ENCODE data around the gene PPP1R12A. TPM values are rescaled to one million over a fixed set of nuclear protein-coding genes. Genes with fewer than 3 reads are reported as not detected.

PPP1R12A gene
- total and polyA plus RNA-seq, 9 of the 15 experiments (the other 6 are each of a cell fraction or from before 2014, with no cell fraction given): 26.4 to 119 (median 53.3) TPM

DNA sequence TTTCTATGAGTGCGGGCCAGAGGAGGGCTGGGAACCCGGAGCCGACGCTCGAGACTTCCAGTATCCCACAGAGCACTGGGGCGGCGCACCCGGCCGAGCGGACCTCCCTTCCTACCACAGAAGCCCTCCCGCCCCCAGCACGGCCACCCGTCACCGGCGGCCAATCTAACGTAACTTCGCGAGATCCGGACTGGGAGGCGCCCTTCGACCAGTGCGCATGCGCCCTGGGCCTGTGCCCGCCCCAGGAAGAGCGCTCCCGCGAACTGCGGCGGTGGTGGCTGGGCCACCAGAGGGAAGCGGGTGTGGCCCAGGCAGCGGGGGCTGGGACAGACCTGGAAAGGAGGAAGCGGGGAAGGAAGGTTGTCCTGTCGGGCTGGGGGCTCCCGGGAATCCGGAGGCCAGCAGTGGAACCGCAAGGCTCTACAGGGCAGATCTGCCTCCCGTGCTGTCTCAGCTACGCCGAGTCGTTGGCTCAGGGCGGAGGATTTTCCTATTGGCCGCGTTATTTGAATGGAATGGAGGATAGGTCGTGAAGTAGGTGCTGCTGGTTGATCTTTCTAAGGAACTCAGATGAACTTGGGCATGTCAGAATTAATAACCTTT, at the start of gene PPP1R12A (continued):
- TF ChIP-seq, protein P1, sequence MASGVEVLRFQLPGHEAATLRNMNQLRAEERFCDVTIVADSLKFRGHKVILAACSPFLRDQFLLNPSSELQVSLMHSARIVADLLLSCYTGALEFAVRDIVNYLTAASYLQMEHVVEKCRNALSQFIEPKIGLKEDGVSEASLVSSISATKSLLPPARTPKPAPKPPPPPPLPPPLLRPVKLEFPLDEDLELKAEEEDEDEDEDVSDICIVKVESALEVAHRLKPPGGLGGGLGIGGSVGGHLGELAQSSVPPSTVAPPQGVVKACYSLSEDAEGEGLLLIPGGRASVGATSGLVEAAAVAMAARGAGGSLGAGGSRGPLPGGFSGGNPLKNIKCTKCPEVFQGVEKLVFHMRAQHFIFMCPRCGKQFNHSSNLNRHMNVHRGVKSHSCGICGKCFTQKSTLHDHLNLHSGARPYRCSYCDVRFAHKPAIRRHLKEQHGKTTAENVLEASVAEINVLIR (CRISPR knock-in tag; IDR thresholded peaks at IDR 0.05): no peak
- TF ChIP-seq SMARCA4 (IDR thresholded peaks at IDR 0.05) (peak; percentile 21; the same call in 1 of the 2 replicates), FOXM1 (IDR thresholded peaks at IDR 0.05; ENCODE audit: low read depth) (peak; percentile 75), FOXM1 (CRISPR knock-in tag; IDR thresholded peaks at IDR 0.05; ENCODE audit: low read depth) (no peak), DNMT1 (IDR thresholded peaks at IDR 0.05) (no peak), KDM4B (IDR thresholded peaks at IDR 0.05; ENCODE audit: borderline replicate concordance in 2 of 2, low read depth in 1 of 2) (peak in 1 of 2 experiments; percentile 18; a peak in 1 of 4 replicates), CHD1 (IDR thresholded peaks at IDR 0.05; ENCODE audit: low read length) (peak; percentile 77), SAFB2 (IDR thresholded peaks at IDR 0.05; ENCODE audit: borderline replicate concordance, low read depth, low read length, severe bottlenecking) (no peak), YBX1 (IDR thresholded peaks at IDR 0.05) (no peak), ZC3H11A (IDR thresholded peaks at IDR 0.05; ENCODE audit: low read depth, low read length) (no peak; the same call in 1 of the 2 replicates), POU5F1 (IDR thresholded peaks at IDR 0.05; ENCODE audit: borderline replicate concordance, low read depth, low read length, partially characterized antibody) (no peak), ETV6 (IDR thresholded peaks at IDR 0.05; ENCODE audit: borderline replicate concordance in 1 of 2, low read depth in 2 of 2, low read length in 1 of 2) (no peak), ETV6 (CRISPR knock-in tag; IDR thresholded peaks at IDR 0.05; ENCODE audit: borderline replicate concordance) (no peak), POLR2G (IDR thresholded peaks at IDR 0.05; ENCODE audit: low read depth, low read length) (peak; percentile 96), HDAC1 (IDR thresholded peaks at IDR 0.05) (peak in 1 of 2 experiments; percentile 15; a peak in 1 of 4 replicates), ZNF134 (CRISPR knock-in tag; conservative IDR thresholded peaks at IDR 0.05) (no peak), GTF2F1 (IDR thresholded peaks at IDR 0.05; ENCODE audit: low read depth, low read length) (no peak), RCOR1 (IDR thresholded peaks at IDR 0.05; ENCODE audit: borderline replicate concordance in 1 of 2, low read depth in 2 of 2, low read length in 2 of 2) (peak in 1 of 2 experiments; percentile 31; a peak in 1 of 4 replicates), NFATC3 (IDR thresholded peaks at IDR 0.05) (no peak), RBM15 (IDR thresholded peaks at IDR 0.05; ENCODE audit: insufficient read depth, low read length) (no peak), CEBPB (tag; IDR thresholded peaks at IDR 0.05) (no peak)
- TF ChIP-seq, protein P2, sequence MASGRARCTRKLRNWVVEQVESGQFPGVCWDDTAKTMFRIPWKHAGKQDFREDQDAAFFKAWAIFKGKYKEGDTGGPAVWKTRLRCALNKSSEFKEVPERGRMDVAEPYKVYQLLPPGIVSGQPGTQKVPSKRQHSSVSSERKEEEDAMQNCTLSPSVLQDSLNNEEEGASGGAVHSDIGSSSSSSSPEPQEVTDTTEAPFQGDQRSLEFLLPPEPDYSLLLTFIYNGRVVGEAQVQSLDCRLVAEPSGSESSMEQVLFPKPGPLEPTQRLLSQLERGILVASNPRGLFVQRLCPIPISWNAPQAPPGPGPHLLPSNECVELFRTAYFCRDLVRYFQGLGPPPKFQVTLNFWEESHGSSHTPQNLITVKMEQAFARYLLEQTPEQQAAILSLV (tag; IDR thresholded peaks at IDR 0.05): no peak
- TF ChIP-seq, protein P3, sequence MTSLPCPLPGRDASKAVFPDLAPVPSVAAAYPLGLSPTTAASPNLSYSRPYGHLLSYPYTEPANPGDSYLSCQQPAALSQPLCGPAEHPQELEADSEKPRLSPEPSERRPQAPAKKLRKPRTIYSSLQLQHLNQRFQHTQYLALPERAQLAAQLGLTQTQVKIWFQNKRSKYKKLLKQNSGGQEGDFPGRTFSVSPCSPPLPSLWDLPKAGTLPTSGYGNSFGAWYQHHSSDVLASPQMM (CRISPR knock-in tag; IDR thresholded peaks at IDR 0.05): no peak
- TF ChIP-seq, protein P4, sequence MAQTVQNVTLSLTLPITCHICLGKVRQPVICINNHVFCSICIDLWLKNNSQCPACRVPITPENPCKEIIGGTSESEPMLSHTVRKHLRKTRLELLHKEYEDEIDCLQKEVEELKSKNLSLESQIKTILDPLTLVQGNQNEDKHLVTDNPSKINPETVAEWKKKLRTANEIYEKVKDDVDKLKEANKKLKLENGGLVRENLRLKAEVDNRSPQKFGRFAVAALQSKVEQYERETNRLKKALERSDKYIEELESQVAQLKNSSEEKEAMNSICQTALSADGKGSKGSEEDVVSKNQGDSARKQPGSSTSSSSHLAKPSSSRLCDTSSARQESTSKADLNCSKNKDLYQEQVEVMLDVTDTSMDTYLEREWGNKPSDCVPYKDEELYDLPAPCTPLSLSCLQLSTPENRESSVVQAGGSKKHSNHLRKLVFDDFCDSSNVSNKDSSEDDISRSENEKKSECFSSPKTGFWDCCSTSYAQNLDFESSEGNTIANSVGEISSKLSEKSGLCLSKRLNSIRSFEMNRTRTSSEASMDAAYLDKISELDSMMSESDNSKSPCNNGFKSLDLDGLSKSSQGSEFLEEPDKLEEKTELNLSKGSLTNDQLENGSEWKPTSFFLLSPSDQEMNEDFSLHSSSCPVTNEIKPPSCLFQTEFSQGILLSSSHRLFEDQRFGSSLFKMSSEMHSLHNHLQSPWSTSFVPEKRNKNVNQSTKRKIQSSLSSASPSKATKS (CRISPR knock-in tag; IDR thresholded peaks at IDR 0.05): no peak

All from K562 (cell line).